Aorta (tissue), 5 donors: ENCODE data around the gene PTF1A. TPM values are rescaled to one million over a fixed set of nuclear protein-coding genes. Genes with fewer than 3 reads are reported as not detected.

ENCODE experiments used
- ATAC-seq: fragments of 200-7000 bp; cut with Tn5 transposase; one replicate; pipeline ENCODE4 v1.9.1; 2022; ENCODE audit warnings: moderate library complexity; ENCODE audit not compliant: low FRiP score
- DNase-seq, 2 donors: peaks; one replicate each; pipeline ENCODE4 v3.0.0-alpha.2; 2020
- H3K27ac ChIP-seq, 2 donors: one replicate each; pipeline ENCODE4 v1.5.1; 2013; ENCODE audit warnings: low read length in 2 of 2, mild to moderate bottlenecking in 2 of 2, moderate library complexity in 2 of 2, control low read depth in 1 of 2, inconsistent platforms in 1 of 2, low read depth in 1 of 2
- H3K27me3 ChIP-seq, 2 donors: one replicate each; pipeline ENCODE4 v1.6.1; 2013; ENCODE audit warnings: control low read depth in 1 of 2, low read length in 1 of 2, mild to moderate bottlenecking in 1 of 2, moderate library complexity in 1 of 2; ENCODE audit not compliant: insufficient read depth in 2 of 2, control insufficient read depth in 1 of 2
- H3K36me3 ChIP-seq, 2 donors: one replicate each; pipeline ENCODE4 v1.6.1; 2013; ENCODE audit warnings: control low read depth in 1 of 2, low read length in 1 of 2, mild to moderate bottlenecking in 1 of 2; ENCODE audit not compliant: insufficient read depth in 2 of 2, control insufficient read depth in 1 of 2
- H3K4me1 ChIP-seq, 2 donors: one replicate each; pipeline ENCODE4 v1.6.1; 2013; ENCODE audit warnings: low read length in 2 of 2, control low read depth in 1 of 2, mild to moderate bottlenecking in 1 of 2, moderate library complexity in 1 of 2; ENCODE audit not compliant: insufficient read depth in 2 of 2, control insufficient read depth in 1 of 2
- H3K4me3 ChIP-seq, 2 donors: one replicate each; pipeline ENCODE4 v1.5.1; 2013; ENCODE audit warnings: low read length in 2 of 2, control low read depth in 1 of 2, mild to moderate bottlenecking in 1 of 2
- H3K9me3 ChIP-seq: one replicate; pipeline ENCODE4 v1.6.1; 2013; ENCODE audit warnings: mild to moderate bottlenecking, low read length; ENCODE audit not compliant: control insufficient read depth
- WGBS, 2 donors: extraction: QIAGEN DNeasy Blood & Tissue Kit; methylation state at CpG; one replicate each; pipeline ENCODE4 v1.1.7; 2013; 5-methylcytosine and 5-hydroxymethylcytosine counted together
- intact Hi-C, 2 donors: fragments of 100-400 bp; cut with DNase I; formaldehyde crosslinking; loops; one replicate each; pipeline versions ENCODE4 v1.14.2 to v1.15.0; 2022
- polyA plus RNA-seq, 2 donors: library from polyadenylated mRNA; stranded (reverse); fragments of 200-250 nt; gene quantifications; one replicate each; pipeline ENCODE4 v1.2.3, GENCODE V29; 2013
- total RNA-seq, 2 donors: library from RNA; stranded (reverse); fragmentation: NEBNext Ultra II Directional; extraction: Animal tissue kit (Norgen Biotek cat#: 25700); gene quantifications; one replicate each; pipeline ENCODE4 v1.2.1, GENCODE V29; 2021
- donor health status: healthy with polysubstance abuse.
- donor health status: Bipolar disorder and iron deficiency.
- donor health status: DM: no; HTN: no; CAD: no.
- donor health status: DM: no; HTN: no; CAD: no.
- donor health status: DM: yes; HTN: yes; CAD: no.

Gene PTF1A
- total and polyA plus RNA-seq, 4 donors = not detected

- no peak for DNase-seq
- no peak for ATAC-seq
- WGBS, 2 donors = 68 to 71% methylated on average over 10 of the region's 10 CpGs
These were observed 35.5 kb upstream of the PTF1A start for GRCh38 chr10:23156447-23157150.

GRCh38 chr10:23157239-23157681, 34.9 kb upstream of the PTF1A start:
- intact Hi-C loops = no loop called here
- no peaks in the 10 kb centered on the region for H3K36me3 ChIP-seq
- WGBS, 2 donors = 41 to 47% methylated on average over 14 of the region's 14 CpGs
- H3K9me3 ChIP-seq = no peaks in the 10 kb centered on the region
- H3K4me1 ChIP-seq = no peaks in the 10 kb centered on the region
- no peak overlapping the region for H3K4me3 ChIP-seq
- no peak overlapping the region for H3K27ac ChIP-seq
- DNase-seq = no peak
- no peak for ATAC-seq
- no peaks in the 10 kb centered on the region for H3K27me3 ChIP-seq

More at GRCh38 chr10:23156447-23157150, 35.5 kb upstream of the PTF1A start:
- H3K4me3 ChIP-seq = no peak overlapping the region
- no peaks in the 10 kb centered on the region for H3K36me3 ChIP-seq
- H3K4me1 ChIP-seq = no peaks in the 10 kb centered on the region
- no peaks in the 10 kb centered on the region for H3K27me3 ChIP-seq
- no peak overlapping the region for H3K27ac ChIP-seq
- intact Hi-C loops = no loop called here
- H3K9me3 ChIP-seq = no peaks in the 10 kb centered on the region

- H3K4me3 ChIP-seq = no peak overlapping the region
- intact Hi-C loops = no loop called here
- no peaks in the 10 kb centered on the region for H3K4me1 ChIP-seq
- ATAC-seq = no peak
- H3K36me3 ChIP-seq = no peaks in the 10 kb centered on the region
- WGBS, 2 donors = 37 to 39% methylated on average over 12 of the region's 12 CpGs
- no peak overlapping the region for H3K27ac ChIP-seq
- H3K27me3 ChIP-seq = no peaks in the 10 kb centered on the region
- no peaks in the 10 kb centered on the region for H3K9me3 ChIP-seq
- DNase-seq = no peak
These were observed 34.3 kb upstream of the PTF1A start for GRCh38 chr10:23157691-23158369.

- Histone ChIP-seq H3K4me3 (no peak overlapping the region), H3K9me3 (no peaks in the 10 kb centered on the region), H3K27me3 (no peaks in the 10 kb centered on the region), H3K4me1 (no peaks in the 10 kb centered on the region), H3K36me3 (no peaks in the 10 kb centered on the region), H3K27ac (no peak overlapping the region)
- no peak for DNase-seq
- WGBS, 2 donors = 4 to 5% methylated on average over 5 of the region's 5 CpGs
- intact Hi-C loops = no loop called here
- ATAC-seq = no peak
These were observed 33.7 kb upstream of the PTF1A start for GRCh38 chr10:23158370-23158769.

GRCh38 chr10:23171232-23171876, 20.8 kb upstream of the PTF1A start:
- ATAC-seq = no peak

GRCh38 chr10:23172429-23173213, 19.5 kb upstream of the PTF1A start:
- H3K4me3 ChIP-seq = no peak overlapping the region
- peaks cover 0 to 1% of the 10 kb centered on the region in 2 donors for H3K27me3 ChIP-seq
- no peak for ATAC-seq
- intact Hi-C loops = no loop called here
- WGBS, 2 donors = 0 to 2% methylated on average over 39 to 41 of the region's 41 CpGs
- H3K27ac ChIP-seq = no peak overlapping the region
- H3K9me3 ChIP-seq = peaks cover 4% of the 10 kb centered on the region
- H3K36me3 ChIP-seq = no peaks in the 10 kb centered on the region
- DNase-seq = no peak
- no peaks in the 10 kb centered on the region for H3K4me1 ChIP-seq

More at GRCh38 chr10:23171232-23171876, 20.8 kb upstream of the PTF1A start:
- DNase-seq = no peak
- H3K9me3 ChIP-seq = peaks cover 4% of the 10 kb centered on the region
- peaks cover 0 to 1% of the 10 kb centered on the region in 2 donors for H3K27me3 ChIP-seq
- WGBS, 2 donors = 8 to 9% methylated on average over 26 of the region's 26 CpGs
- no peak overlapping the region for H3K4me3 ChIP-seq
- H3K4me1 ChIP-seq = no peaks in the 10 kb centered on the region
- no peaks in the 10 kb centered on the region for H3K36me3 ChIP-seq
- H3K27ac ChIP-seq = no peak overlapping the region
- intact Hi-C loops = no loop called here

- peaks cover 0 to 1% of the 10 kb centered on the region in 2 donors for H3K27me3 ChIP-seq
- no peak for DNase-seq
- 1% methylated on average over 80 to 82 of the region's 82 CpGs for WGBS, 2 donors
These were observed 18.7 kb upstream of the PTF1A start for GRCh38 chr10:23173214-23174073.

More at GRCh38 chr10:23173214-23174073, 18.7 kb upstream of the PTF1A start:
- Histone ChIP-seq H3K4me3 (no peak overlapping the region), H3K4me1 (no peaks in the 10 kb centered on the region), H3K9me3 (peaks cover 4% of the 10 kb centered on the region), H3K36me3 (no peaks in the 10 kb centered on the region), H3K27ac (no peak overlapping the region)
- ATAC-seq = no peak
- intact Hi-C loops = loop anchor here in 1 of 2 donors (2.0 kb wide), 1 partner anchor 39 kb away; no protein-coding TSS in a partner anchor
